BE2C (cell line): ENCODE data around the gene GLDC. TPM values are rescaled to one million over a fixed set of nuclear protein-coding genes. Genes with fewer than 3 reads are reported as not detected.
"Not testable (repeated sequence)": the region's sequence is repeated elsewhere in the genome, so short reads cannot be mapped to it uniquely, and the experiment has no call there.

Source experiments
- DNase-seq: peaks from one replicate; pipeline ENCODE4 v3.0.0-alpha.2; 2020
- H3K27me3 ChIP-seq: fragments of 250-450 bp; sonication (Bioruptor Pico); 2 replicates; pipeline ENCODE4 v1.5.1; 2020; ENCODE audit warnings: mild to moderate bottlenecking
- H3K36me3 ChIP-seq: fragments of 250-450 bp; sonication (Bioruptor Pico); 2 replicates; pipeline ENCODE4 v1.5.1; 2020; ENCODE audit warnings: mild to moderate bottlenecking
- H3K4me1 ChIP-seq: fragments of 250-450 bp; sonication (Bioruptor Pico); 2 replicates; pipeline ENCODE4 v1.5.1; 2020
- H3K4me3 ChIP-seq: 2 replicates; pipeline ENCODE4 v1.5.1; 2011; ENCODE audit warnings: low read depth, low read length
- H3K9me3 ChIP-seq: fragments of 250-450 bp; sonication (Bioruptor Pico); 2 replicates; pipeline ENCODE4 v1.5.1; 2020
- polyA plus RNA-seq: library from polyadenylated mRNA; unstranded; fragments of >200 nt; gene quantifications from one replicate; pipeline ENCODE4 v1.2.1, GENCODE V29; 2012; ENCODE audit warnings: low read depth, missing spikeins; ENCODE audit not compliant: insufficient read length, insufficient read depth
- TF ChIP-seq, protein P1 (sequence below): IDR thresholded peaks from 2 replicates; pipeline ENCODE4 v1.5.1; 2012; ENCODE audit warnings: mild to moderate bottlenecking, low read depth, low read length

GLDC gene
- 3.8 TPM for polyA plus RNA-seq

DNA sequence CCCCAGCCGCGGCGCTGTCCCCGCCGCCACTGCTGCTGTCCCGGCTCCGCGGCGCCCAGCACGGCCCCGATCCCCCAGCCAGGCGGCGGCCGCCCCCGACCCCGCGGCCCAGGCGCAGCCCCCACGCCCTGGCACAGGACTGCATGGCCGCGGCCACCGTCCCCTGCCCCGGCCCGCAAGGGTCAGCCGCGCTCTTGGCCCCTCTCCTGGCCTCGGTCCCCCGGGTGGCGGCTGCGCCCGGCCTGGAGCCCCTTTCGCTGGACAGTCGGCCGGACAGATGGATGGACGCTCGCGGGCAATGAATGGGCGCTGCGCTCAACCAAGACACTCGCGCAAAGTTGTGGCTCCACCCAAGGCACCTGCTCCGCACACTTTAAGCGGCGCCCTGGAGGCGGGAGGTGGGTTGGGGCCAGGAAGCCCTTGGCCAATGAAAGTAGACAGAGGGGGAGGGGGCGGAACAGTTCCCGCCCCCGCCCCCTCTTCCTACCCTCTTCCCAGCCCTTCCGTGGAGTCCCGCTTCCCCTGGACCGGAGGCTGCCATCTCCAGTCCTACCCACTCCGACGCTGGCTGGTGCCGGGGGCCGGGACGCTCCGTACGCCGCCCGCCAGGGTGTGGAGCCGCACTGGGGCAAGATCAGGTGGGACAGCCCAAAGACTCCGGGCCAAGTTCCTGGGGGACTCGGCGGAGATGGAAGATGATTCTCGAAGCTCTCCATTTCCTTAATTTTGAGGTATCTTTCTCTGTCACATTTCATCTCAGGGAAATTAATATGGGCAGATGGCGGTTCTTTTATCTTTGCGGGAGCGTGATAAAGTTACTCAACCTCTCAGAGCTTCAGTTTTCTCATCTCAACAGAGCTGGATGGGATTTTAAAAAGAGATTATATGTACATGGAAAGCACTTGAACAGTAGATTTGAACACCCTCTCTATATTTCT lies at the start of gene GLDC:
Gene GLDC (minus strand): TSS at position 375 of the 938 bp plus-strand sequence. CDS start 230 bp downstream, at position 145.
- no peaks in the 10 kb centered on the region for H3K36me3 ChIP-seq
- peaks cover 57% of the 10 kb centered on the region for H3K27me3 ChIP-seq
- H3K4me1 ChIP-seq = no peaks in the 10 kb centered on the region
- H3K4me3 ChIP-seq = peak within 1 kb of the TSS; percentile 34
- no peaks in the 10 kb centered on the region for H3K9me3 ChIP-seq
- TF ChIP-seq, protein P1, sequence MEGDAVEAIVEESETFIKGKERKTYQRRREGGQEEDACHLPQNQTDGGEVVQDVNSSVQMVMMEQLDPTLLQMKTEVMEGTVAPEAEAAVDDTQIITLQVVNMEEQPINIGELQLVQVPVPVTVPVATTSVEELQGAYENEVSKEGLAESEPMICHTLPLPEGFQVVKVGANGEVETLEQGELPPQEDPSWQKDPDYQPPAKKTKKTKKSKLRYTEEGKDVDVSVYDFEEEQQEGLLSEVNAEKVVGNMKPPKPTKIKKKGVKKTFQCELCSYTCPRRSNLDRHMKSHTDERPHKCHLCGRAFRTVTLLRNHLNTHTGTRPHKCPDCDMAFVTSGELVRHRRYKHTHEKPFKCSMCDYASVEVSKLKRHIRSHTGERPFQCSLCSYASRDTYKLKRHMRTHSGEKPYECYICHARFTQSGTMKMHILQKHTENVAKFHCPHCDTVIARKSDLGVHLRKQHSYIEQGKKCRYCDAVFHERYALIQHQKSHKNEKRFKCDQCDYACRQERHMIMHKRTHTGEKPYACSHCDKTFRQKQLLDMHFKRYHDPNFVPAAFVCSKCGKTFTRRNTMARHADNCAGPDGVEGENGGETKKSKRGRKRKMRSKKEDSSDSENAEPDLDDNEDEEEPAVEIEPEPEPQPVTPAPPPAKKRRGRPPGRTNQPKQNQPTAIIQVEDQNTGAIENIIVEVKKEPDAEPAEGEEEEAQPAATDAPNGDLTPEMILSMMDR = no peak
- peak; percentile 39 for DNase-seq

DNA sequence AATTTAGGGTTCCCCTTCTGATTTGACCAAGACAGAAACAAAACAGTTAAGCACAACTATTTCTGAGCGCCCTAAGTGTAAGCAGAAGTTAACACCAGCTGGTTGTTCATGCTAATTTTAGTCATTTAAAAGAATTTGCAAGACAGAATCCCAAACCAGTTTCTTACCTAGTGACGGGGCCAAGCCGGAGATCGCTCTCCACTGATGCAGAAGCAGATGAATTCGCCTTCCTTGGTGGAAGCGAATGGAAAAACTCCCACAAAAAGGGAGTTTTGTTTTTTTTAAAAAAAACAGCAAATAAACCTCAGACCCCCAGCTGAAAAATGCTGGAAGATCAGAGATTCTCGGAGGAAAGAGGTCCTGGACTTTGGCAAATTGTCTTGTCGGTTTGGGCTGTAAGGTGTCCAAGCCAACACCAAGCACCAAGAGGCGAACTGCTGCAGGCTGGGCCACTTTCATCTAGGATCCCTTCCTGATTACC lies 47.4 kb upstream of the GLDC start:
- TF ChIP-seq, protein P1 = no peak
- H3K27me3 ChIP-seq = no peaks in the 10 kb centered on the region
- DNase-seq = no peak
- H3K4me1 ChIP-seq = no peaks in the 10 kb centered on the region
- no peaks in the 10 kb centered on the region for H3K9me3 ChIP-seq
- H3K4me3 ChIP-seq = no peak overlapping the region
- H3K36me3 ChIP-seq = no peaks in the 10 kb centered on the region

DNA sequence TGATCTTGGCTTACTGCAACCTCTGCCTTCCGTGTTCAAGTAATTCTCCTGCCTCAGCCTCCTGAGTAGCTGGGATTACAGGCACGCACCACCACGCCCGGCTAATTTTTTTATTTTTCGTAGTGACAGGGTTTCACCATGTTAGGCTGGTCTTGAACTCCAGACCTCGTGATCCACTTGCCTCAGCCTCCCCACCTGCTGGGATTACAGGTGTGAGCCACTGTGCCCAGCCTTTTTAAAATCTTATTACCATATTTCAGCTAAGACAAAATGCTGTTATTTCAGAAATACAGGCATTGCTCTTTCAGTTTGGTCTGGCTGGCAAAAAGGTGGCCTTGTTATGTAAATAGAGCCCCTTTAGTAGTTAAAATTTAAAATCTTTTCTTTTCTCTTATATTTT lies 46.9 kb upstream of the GLDC start:
- Histone ChIP-seq H3K4me3 (no peak overlapping the region), H3K36me3 (no peaks in the 10 kb centered on the region), H3K9me3 (no peaks in the 10 kb centered on the region), H3K27me3 (no peaks in the 10 kb centered on the region), H3K4me1 (no peaks in the 10 kb centered on the region)
- TF ChIP-seq, protein P1 = no peak
- DNase-seq = no peak

DNA sequence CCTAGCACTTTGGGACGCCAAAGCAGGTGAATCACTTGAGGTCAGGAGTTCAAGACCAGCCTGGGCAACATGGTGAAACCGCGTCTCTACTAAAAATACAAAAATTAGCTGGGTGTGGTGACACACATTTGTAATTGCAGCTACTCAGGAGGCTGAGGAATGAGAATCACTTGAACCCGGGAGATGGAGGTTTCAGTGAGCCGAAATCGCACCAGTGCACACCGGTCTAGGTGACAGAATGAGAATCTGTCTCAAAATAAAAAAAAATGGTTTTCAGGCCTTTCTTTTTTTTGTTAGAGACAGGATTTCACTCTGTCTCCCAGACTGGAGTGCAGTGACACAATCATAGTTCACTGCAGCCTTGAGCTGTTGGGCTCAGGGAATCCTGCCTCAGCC lies 45.1 kb upstream of the GLDC start:
- H3K4me3 ChIP-seq, H3K27me3 ChIP-seq, H3K36me3 ChIP-seq, H3K9me3 ChIP-seq, DNase-seq, H3K4me1 ChIP-seq: not testable (repeated sequence)

DNA sequence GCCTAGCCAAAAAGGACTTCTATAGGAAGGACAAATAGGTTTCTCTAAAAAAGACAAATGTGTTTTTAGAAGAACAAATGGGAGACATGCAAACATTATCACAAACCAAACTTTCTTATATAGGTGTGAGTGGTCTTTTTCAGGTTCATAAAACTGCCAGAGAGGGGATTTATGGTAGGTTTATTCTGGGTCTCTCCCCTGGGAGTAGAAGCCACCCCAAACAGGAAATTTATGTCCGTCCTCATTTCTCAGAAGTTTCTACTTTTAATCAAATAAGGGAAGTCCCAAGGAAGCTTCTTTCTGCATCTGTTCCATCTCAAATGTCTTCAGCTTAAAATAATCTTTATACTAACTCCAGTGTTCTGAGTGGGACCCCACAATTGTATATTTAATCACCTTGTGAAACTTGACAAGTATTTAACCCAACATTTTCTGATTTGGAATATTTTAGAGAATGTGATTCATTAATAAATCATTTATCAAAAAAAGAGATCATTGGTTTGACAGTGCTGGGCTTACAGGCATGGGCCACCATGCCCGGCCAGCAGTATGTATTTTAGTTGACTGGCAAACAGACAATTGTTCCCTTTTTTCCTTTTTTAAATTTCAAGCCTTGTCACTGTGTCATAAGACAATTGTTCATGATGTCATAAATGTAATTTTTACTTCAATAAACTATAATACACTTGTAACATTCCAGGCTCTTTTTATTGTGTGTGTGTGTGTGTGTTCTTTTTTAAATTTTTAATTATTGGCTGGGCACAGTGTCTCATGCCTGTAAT lies 44.6 kb upstream of the GLDC start:
- Histone ChIP-seq H3K27me3 (no peaks in the 10 kb centered on the region), H3K4me3 (no peak overlapping the region), H3K36me3 (no peaks in the 10 kb centered on the region), H3K9me3 (no peaks in the 10 kb centered on the region), H3K4me1 (no peaks in the 10 kb centered on the region)
- no peak for DNase-seq
- TF ChIP-seq, protein P1 = no peak

DNA sequence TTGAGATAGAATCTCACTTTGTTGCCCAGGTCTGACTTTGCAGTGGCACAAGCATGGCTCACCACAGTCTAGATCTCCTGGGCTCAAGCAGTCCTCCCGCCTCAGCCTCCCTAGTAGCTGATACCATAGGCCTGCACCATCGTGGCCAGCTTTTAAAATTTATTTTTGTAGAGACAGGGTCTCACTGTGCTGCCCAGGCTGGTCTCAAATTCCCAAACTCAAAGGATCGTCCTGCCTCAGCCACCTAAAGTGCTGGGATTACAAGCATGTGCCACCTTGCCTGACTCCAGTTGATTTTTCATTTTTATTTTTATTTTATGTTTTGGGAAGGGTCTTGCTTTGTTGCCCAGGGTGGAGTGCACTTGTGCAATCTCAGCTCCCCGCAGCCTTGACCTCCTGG lies 41.7 kb upstream of the GLDC start:
- Histone ChIP-seq H3K9me3 (no peaks in the 10 kb centered on the region), H3K27me3 (no peaks in the 10 kb centered on the region), H3K4me3 (no peak overlapping the region), H3K4me1 (no peaks in the 10 kb centered on the region), H3K36me3 (no peaks in the 10 kb centered on the region)
- TF ChIP-seq, protein P1 = no peak
- DNase-seq = no peak
